ENCODE data around the gene IRS1.

GRCh38 chr2:226743915-226744314, 55.7 kb downstream of the IRS1 start:
- TF ChIP-seq CTCF (conservative IDR thresholded peaks at IDR 0.05; ENCODE audit: low read depth, low read length) = no peak
- TF ChIP-seq EZH2 (IDR thresholded peaks at IDR 0.05; ENCODE audit: low read length, unreplicated experiment) = no peak
- TF ChIP-seq EZH2phosphoT487 (IDR thresholded peaks at IDR 0.05; ENCODE audit: borderline replicate concordance, low read length) = no peak

Data from PC-3 (cell line).